Stimulated activated CD8-positive, alpha-beta memory T cell treated with anti-CD3 and anti-CD28 coated beads, Interleukin-2, amount 100 ng/mL, for 1 hour (primary cell): ENCODE data around the gene MIPEP.
"Not testable (repeated sequence)": the region's sequence is repeated elsewhere in the genome, so short reads cannot be mapped to it uniquely, and the experiment has no call there.

Experiments used
- DNase-seq, 2 donors: peaks; one replicate each; pipeline ENCODE4 v3.0.0-alpha.2; 2020; ENCODE audit warnings: low read depth in 2 of 2

Gene MIPEP

GRCh38 chr13:23776698-23777574 lies 112.3 kb downstream of the MIPEP start:
- DNase-seq = no peak

GRCh38 chr13:23772717-23773116 lies 116.5 kb downstream of the MIPEP start:
- DNase-seq = no peak

GRCh38 chr13:23771956-23772355 lies 117.2 kb downstream of the MIPEP start:
- no peak for DNase-seq

- no peak for DNase-seq
These were observed 117.6 kb downstream of the MIPEP start for GRCh38 chr13:23771552-23771951.

- DNase-seq = no peak
These were observed 118.2 kb downstream of the MIPEP start for GRCh38 chr13:23770973-23771372.

GRCh38 chr13:23770428-23770827 lies 118.8 kb downstream of the MIPEP start:
- DNase-seq = no peak

GRCh38 chr13:23769401-23769800 lies 119.8 kb downstream of the MIPEP start:
- no peak for DNase-seq

GRCh38 chr13:23767838-23768237 lies 121.4 kb downstream of the MIPEP start:
- no peak for DNase-seq

- no peak for DNase-seq
These were observed 122.3 kb downstream of the MIPEP start for GRCh38 chr13:23766939-23767338.

GRCh38 chr13:23766283-23766682 lies 122.9 kb downstream of the MIPEP start:
- DNase-seq = no peak

- DNase-seq = no peak
These were observed 123.7 kb downstream of the MIPEP start for GRCh38 chr13:23765531-23765930.

- DNase-seq = no peak
These were observed 125.9 kb downstream of the MIPEP start for GRCh38 chr13:23763318-23763717.

GRCh38 chr13:23761760-23762159 lies 127.4 kb downstream of the MIPEP start:
- DNase-seq = not testable (repeated sequence)

- no peak for DNase-seq
These were observed 129.2 kb downstream of the MIPEP start for GRCh38 chr13:23760000-23760399.

- DNase-seq = no peak
These were observed 130.2 kb downstream of the MIPEP start for GRCh38 chr13:23758798-23759527.

GRCh38 chr13:23754997-23755396 lies 134.2 kb downstream of the MIPEP start:
- DNase-seq = no peak

GRCh38 chr13:23754506-23754905 lies 134.7 kb downstream of the MIPEP start:
- no peak for DNase-seq

GRCh38 chr13:23753458-23753857 lies 135.7 kb downstream of the MIPEP start:
- no peak for DNase-seq

GRCh38 chr13:23752111-23753001 lies 136.8 kb downstream of the MIPEP start:
- no peak for DNase-seq

- DNase-seq = no peak
These were observed 138.0 kb downstream of the MIPEP start for GRCh38 chr13:23751195-23751594.

- no peak for DNase-seq
These were observed 138.6 kb downstream of the MIPEP start for GRCh38 chr13:23750383-23751121.
